Upper lobe of right lung (tissue), 1 donor: ENCODE measurements around the gene LGALS13. TPM values are rescaled to one million over a fixed set of nuclear protein-coding genes. Genes with fewer than 3 reads are reported as not detected.
A peak's percentile ranks its signal among the peaks of the same experiment; 100 is the strongest.

Source experiments
- ATAC-seq: fragments of 200-7000 bp; cut with Tn5 transposase; one replicate; pipeline ENCODE4 v1.9.1; 2020; ENCODE audit warnings: mild to moderate bottlenecking, moderate library complexity
- DNase-seq: peaks from one replicate; pipeline ENCODE4 v3.0.0-alpha.2; 2020
- H3K27ac ChIP-seq: fragments of 200-600 bp; one replicate; pipeline ENCODE4 v1.8.0; 2022
- H3K27me3 ChIP-seq: fragments of 200-600 bp; one replicate; pipeline ENCODE4 v1.8.0; 2022; ENCODE audit warnings: mild to moderate bottlenecking
- H3K36me3 ChIP-seq: fragments of 200-600 bp; one replicate; pipeline ENCODE4 v1.8.0; 2022
- H3K4me1 ChIP-seq: fragments of 200-600 bp; one replicate; pipeline ENCODE4 v1.8.0; 2022
- H3K4me3 ChIP-seq: fragments of 200-600 bp; one replicate; pipeline ENCODE4 v1.8.0; 2022; ENCODE audit warnings: mild to moderate bottlenecking
- H3K9me3 ChIP-seq: fragments of 200-600 bp; one replicate; pipeline ENCODE4 v1.8.0; 2022
- CTCF ChIP-seq: fragments of 200-600 bp; IDR thresholded peaks from one replicate; pipeline ENCODE4 v1.8.0; 2022; ENCODE audit warnings: antibody characterized with exemption
- intact Hi-C: fragments of 100-400 bp; cut with DNase I; formaldehyde crosslinking; loops from one replicate; pipeline ENCODE4 v1.11.0; 2022
- total RNA-seq: library from RNA; stranded (reverse); fragmentation: NEBNext Ultra II Directional; extraction: Animal tissue kit (Norgen Biotek cat#: 25700); gene quantifications from one replicate; pipeline ENCODE4 v1.2.1, GENCODE V29; 2021
- donor health status: DM: no; HTN: yes; CAD: no; lungs with severe emphysema.

The LGALS13 gene
- total RNA-seq, 1 donor from 2014 or later, result not detected

DNA sequence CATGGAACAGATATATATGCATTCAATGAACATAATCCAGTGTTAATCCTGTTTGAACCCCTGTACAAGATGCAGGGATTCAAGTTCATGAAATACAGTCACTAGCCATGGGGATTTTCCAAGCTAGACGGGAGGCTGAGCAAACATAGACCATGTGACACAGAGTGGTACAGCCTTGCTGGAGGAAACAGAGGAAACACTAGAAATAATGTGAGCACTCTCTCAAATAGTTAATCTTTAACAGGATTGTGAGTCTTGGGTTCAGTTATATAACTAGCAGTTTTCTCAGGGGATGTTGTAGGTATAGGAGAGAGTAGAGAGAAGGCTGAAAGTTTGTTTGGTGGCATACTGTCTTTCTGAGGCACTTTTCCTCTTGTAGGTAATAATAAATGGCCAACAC is 39.4 kb downstream of the LGALS13 start:
- TF ChIP-seq CTCF, result no peak
- Histone ChIP-seq H3K9me3 (no peaks in the 10 kb centered on the region), H3K36me3 (no peaks in the 10 kb centered on the region), H3K27ac (no peak overlapping the region), H3K27me3 (peaks cover 14% of the 10 kb centered on the region), H3K4me1 (no peaks in the 10 kb centered on the region), H3K4me3 (no peak overlapping the region)
- DNase-seq (no peak), ATAC-seq (peak; percentile 69)
- intact Hi-C loops, result no loop called here

GRCh38 chr19:39643591-39643990 is 41.3 kb downstream of the LGALS13 start:
- Histone ChIP-seq H3K9me3 (no peaks in the 10 kb centered on the region), H3K27me3 (peaks cover 14% of the 10 kb centered on the region), H3K27ac (no peak overlapping the region), H3K4me1 (no peaks in the 10 kb centered on the region), H3K4me3 (no peak overlapping the region), H3K36me3 (no peaks in the 10 kb centered on the region)
- ATAC-seq (no peak), DNase-seq (no peak)
- intact Hi-C loops, result no loop called here
- TF ChIP-seq CTCF, result no peak

GRCh38 chr19:39645800-39646411 is 43.6 kb downstream of the LGALS13 start:
- Histone ChIP-seq H3K4me3 (no peak overlapping the region), H3K27me3 (peaks cover 2% of the 10 kb centered on the region), H3K36me3 (no peaks in the 10 kb centered on the region), H3K27ac (no peak overlapping the region), H3K4me1 (no peaks in the 10 kb centered on the region), H3K9me3 (no peaks in the 10 kb centered on the region)
- TF ChIP-seq CTCF, result no peak
- no peak for ATAC-seq
- DNase-seq, result no peak
- intact Hi-C loops, result no loop called here

DNA sequence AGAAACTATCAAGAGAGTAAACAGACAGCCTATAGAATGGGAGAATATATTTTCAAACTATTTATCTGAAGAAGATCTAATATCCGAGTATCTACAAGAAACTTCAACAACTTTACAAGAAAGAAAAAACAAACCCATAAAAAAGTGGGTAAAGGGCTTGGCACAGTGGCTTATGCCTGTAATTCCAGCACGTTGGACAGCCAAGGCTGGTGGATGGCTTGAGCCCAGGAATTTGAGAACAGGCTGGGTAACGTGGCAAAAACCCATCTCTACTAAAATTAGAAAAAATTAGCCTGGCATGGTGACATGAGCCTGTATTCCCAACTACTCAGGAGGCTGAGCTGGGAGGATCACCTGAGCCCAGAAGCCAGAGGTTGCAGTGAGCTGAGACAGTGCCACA is 45.6 kb downstream of the LGALS13 start:
- no peak for TF ChIP-seq CTCF
- intact Hi-C loops, result no loop called here
- Histone ChIP-seq H3K9me3 (no peaks in the 10 kb centered on the region), H3K27me3 (no peaks in the 10 kb centered on the region), H3K4me1 (no peaks in the 10 kb centered on the region), H3K36me3 (no peaks in the 10 kb centered on the region), H3K27ac (no peak overlapping the region), H3K4me3 (no peak overlapping the region)
- ATAC-seq, result no peak
- no peak for DNase-seq

GRCh38 chr19:39655613-39656012 is 53.3 kb downstream of the LGALS13 start, which contains the start of gene LGALS16:
Gene LGALS16 (plus strand): TSS chr19:39655913. CDS start chr19:39655962, 49 bp downstream.
- Histone ChIP-seq H3K27ac (no peak within 1 kb of the TSS), H3K4me1 (no peaks in the 10 kb centered on the region), H3K27me3 (no peaks in the 10 kb centered on the region), H3K9me3 (no peaks in the 10 kb centered on the region), H3K4me3 (no peak within 1 kb of the TSS), H3K36me3 (no peaks in the 10 kb centered on the region)
- intact Hi-C loops, result no loop called here
- no peak for DNase-seq
- TF ChIP-seq CTCF, result no peak
- no peak for ATAC-seq

Other genes starting within 250 kb of the LGALS13 start
- 33.3 TPM for gene PAF1, start 211.4 kb upstream of the LGALS13 start, total RNA-seq
- gene MED29, start 211.1 kb upstream of the LGALS13 start, total RNA-seq, result 28.8 TPM
- gene ZFP36, start 195.7 kb upstream of the LGALS13 start, total RNA-seq, result 224 TPM
- 32.4 TPM for gene PLEKHG2, start 189.9 kb upstream of the LGALS13 start, total RNA-seq
- 1,446 TPM for gene RPS16, start 166.6 kb upstream of the LGALS13 start, total RNA-seq
- 98.4 TPM for gene SUPT5H, start 156.9 kb upstream of the LGALS13 start, total RNA-seq
- 43.9 TPM for gene TIMM50, start 121.7 kb upstream of the LGALS13 start, total RNA-seq
- not detected for gene DLL3, start 103.6 kb upstream of the LGALS13 start, total RNA-seq
- gene SELENOV, start 87.4 kb upstream of the LGALS13 start, total RNA-seq, result not detected
- 2.4 TPM for gene EID2B, start 69.7 kb upstream of the LGALS13 start, total RNA-seq
- 13.5 TPM for gene EID2, start 62.4 kb upstream of the LGALS13 start, total RNA-seq
- gene LGALS16, start 53.4 kb downstream of the LGALS13 start, total RNA-seq, result not detected
- not detected for gene LGALS14, start 102.0 kb downstream of the LGALS13 start, total RNA-seq
- gene CLC, start 135.5 kb downstream of the LGALS13 start, total RNA-seq, result not detected
- not detected for gene LEUTX, start 176.3 kb downstream of the LGALS13 start, total RNA-seq
- gene DYRK1B, start 231.6 kb downstream of the LGALS13 start, total RNA-seq, result 16.7 TPM
- gene FBL, start 243.9 kb downstream of the LGALS13 start, total RNA-seq, result 123 TPM